Ovary (tissue), 9 donors: Measurements from ENCODE around the gene RTN4IP1. TPM values are rescaled to one million over a fixed set of nuclear protein-coding genes. Genes with fewer than 3 reads are reported as not detected.

ENCODE experiments used
- DNase-seq, 5 donors: peaks; one replicate each; pipeline ENCODE4 v3.0.0-alpha.2; 2019 to 2020
- H3K27ac ChIP-seq, 2 donors: fragments of 200-600 bp; one replicate each; pipeline versions ENCODE4 v1.5.1 to v1.8.0; 2019 to 2022
- H3K27me3 ChIP-seq: fragments of 200-600 bp; one replicate; pipeline ENCODE4 v1.8.0; 2022
- H3K36me3 ChIP-seq: fragments of 200-600 bp; sonication (generic); one replicate; pipeline ENCODE4 v1.5.1; 2019
- H3K4me1 ChIP-seq: one replicate; pipeline ENCODE4 v1.8.1; 2013; ENCODE audit warnings: mild to moderate bottlenecking, moderate library complexity; ENCODE audit not compliant: insufficient read depth
- H3K4me3 ChIP-seq: fragments of 200-600 bp; sonication (generic); one replicate; pipeline ENCODE4 v1.5.1; 2017
- H3K9me3 ChIP-seq, 2 donors: fragments of 200-600 bp in 1 of 2; sonication (generic) in 1 of 2; one replicate each; pipeline versions ENCODE4 v1.5.1 to v1.8.1; 2013 to 2019; ENCODE audit warnings: mild to moderate bottlenecking in 1 of 2, moderate library complexity in 1 of 2
- CTCF ChIP-seq, 3 donors: fragments of 450-650 bp in 2 of 3; fragments of 200-600 bp in 1 of 3; IDR thresholded peaks; one replicate each; pipeline versions ENCODE4 v1.5.1 to v1.8.0; 2016 to 2022; ENCODE audit warnings: antibody characterized with exemption in 3 of 3, mild to moderate bottlenecking in 1 of 3
- EP300 ChIP-seq: sonication (generic); formaldehyde crosslinking; IDR thresholded peaks from one replicate; pipeline ENCODE4 v1.6.1; 2017; ENCODE audit warnings: antibody characterized with exemption
- POLR2A ChIP-seq: fragments of 450-650 bp; IDR thresholded peaks from one replicate; pipeline ENCODE4 v1.6.1; 2017; ENCODE audit warnings: antibody characterized with exemption, mild to moderate bottlenecking, moderate library complexity
- WGBS, 3 donors: extraction: QIAGEN DNeasy Blood & Tissue Kit in 1 of 3; methylation state at CpG; one replicate each; pipeline versions ENCODE4 v1.1.5 to v1.1.7; 2013 to 2017; 5-methylcytosine and 5-hydroxymethylcytosine counted together
- intact Hi-C, 4 donors: fragments of 100-400 bp; cut with DNase I; formaldehyde crosslinking; loops; one replicate each; pipeline versions ENCODE4 v1.11.0 to v1.15.1; 2022 to 2023
- polyA plus RNA-seq, 2 donors: library from polyadenylated mRNA; stranded (reverse); fragments of 200-250 nt in 1 of 2; fragments of 350-450 nt in 1 of 2; fragmentation: Illumina TruSeq in 1 of 2; extraction: RNeasy Lipid Tissue Mini Kit (QIAGEN cat#74804) in 1 of 2; gene quantifications; one replicate each; pipeline ENCODE4 v1.2.3, GENCODE V29; 2013 to 2014
- total RNA-seq, 7 donors: library from RNA; depleted of rRNA in 2 of 7; stranded (reverse); fragments of >200 nt in 2 of 7; fragmentation: NEBNext Ultra II Directional in 3 of 7; extraction: Animal tissue kit (Norgen Biotek cat#: 25700) in 3 of 7; gene quantifications; one replicate each; pipeline versions ENCODE4 v1.1.0 to v1.2.4, GENCODE V29; 2016 to 2023
- donor health status: DM: no; HTN: no; CAD: no; lungs with moderate emphysema.
- donor health status: DM: no; HTN: no; CAD: no.
- donor health status: Bipolar disorder and iron deficiency.
- donor health status: DM: yes; HTN: yes; CAD: no.
- donor health status: DM: no; HTN: no; CAD: no.
- donor health status: DM: yes; HTN: yes; CAD: no.

RTN4IP1 gene
- total and polyA plus RNA-seq, 9 donors = 2.0 to 5.2 (median 3.0) TPM

- DNase-seq = no peak
- WGBS, 3 donors = 87 to 93% (median 88%) methylated on average over 1 of the region's 1 CpG
- Histone ChIP-seq H3K4me3 (no peak overlapping the region), H3K36me3 (no peaks in the 10 kb centered on the region), H3K4me1 (no peaks in the 10 kb centered on the region), H3K9me3 (no peaks in the 10 kb centered on the region), H3K27ac (no peak overlapping the region), H3K27me3 (no peaks in the 10 kb centered on the region)
- intact Hi-C loops = no loop called here
- TF ChIP-seq CTCF (IDR thresholded peaks at IDR 0.05) = no peak
- no peak for TF ChIP-seq POLR2A
- TF ChIP-seq EP300 = no peak
Observed at GRCh38 chr6:106613590-106613989, 15.7 kb downstream of the RTN4IP1 start.

GRCh38 chr6:106612671-106613416, 16.5 kb downstream of the RTN4IP1 start:
- Histone ChIP-seq H3K4me3 (no peak overlapping the region), H3K4me1 (no peaks in the 10 kb centered on the region), H3K27me3 (no peaks in the 10 kb centered on the region), H3K9me3 (no peaks in the 10 kb centered on the region), H3K27ac (no peak overlapping the region), H3K36me3 (no peaks in the 10 kb centered on the region)
- 93 to 95% (median 93%) methylated on average over 9 of the region's 9 CpGs for WGBS, 3 donors
- TF ChIP-seq EP300 (no peak), CTCF (IDR thresholded peaks at IDR 0.05) (no peak), POLR2A (no peak)
- DNase-seq = no peak
- intact Hi-C loops = no loop called here

GRCh38 chr6:106611030-106611429, 18.3 kb downstream of the RTN4IP1 start:
- Histone ChIP-seq H3K9me3 (no peaks in the 10 kb centered on the region), H3K4me3 (no peak overlapping the region), H3K27ac (no peak overlapping the region), H3K4me1 (no peaks in the 10 kb centered on the region), H3K36me3 (no peaks in the 10 kb centered on the region), H3K27me3 (no peaks in the 10 kb centered on the region)
- WGBS, 3 donors = 94 to 96% (median 94%) methylated on average over 2 of the region's 2 CpGs
- TF ChIP-seq EP300 (no peak), CTCF (IDR thresholded peaks at IDR 0.05) (no peak), POLR2A (no peak)
- intact Hi-C loops = no loop called here
- no peak for DNase-seq

GRCh38 chr6:106609699-106610098, 19.6 kb downstream of the RTN4IP1 start:
- WGBS, 3 donors = 75 to 79% (median 78%) methylated on average over 6 of the region's 6 CpGs
- Histone ChIP-seq H3K36me3 (no peaks in the 10 kb centered on the region), H3K9me3 (peaks cover 0 to 3% of the 10 kb centered on the region in 2 donors), H3K27me3 (no peaks in the 10 kb centered on the region), H3K4me3 (no peak overlapping the region), H3K27ac (no peak overlapping the region), H3K4me1 (no peaks in the 10 kb centered on the region)
- DNase-seq = no peak
- TF ChIP-seq CTCF (IDR thresholded peaks at IDR 0.05) = no peak
- no peak for TF ChIP-seq EP300
- intact Hi-C loops = no loop called here
